ENCODE data around the gene WBP11.

Gene WBP11

DNA sequence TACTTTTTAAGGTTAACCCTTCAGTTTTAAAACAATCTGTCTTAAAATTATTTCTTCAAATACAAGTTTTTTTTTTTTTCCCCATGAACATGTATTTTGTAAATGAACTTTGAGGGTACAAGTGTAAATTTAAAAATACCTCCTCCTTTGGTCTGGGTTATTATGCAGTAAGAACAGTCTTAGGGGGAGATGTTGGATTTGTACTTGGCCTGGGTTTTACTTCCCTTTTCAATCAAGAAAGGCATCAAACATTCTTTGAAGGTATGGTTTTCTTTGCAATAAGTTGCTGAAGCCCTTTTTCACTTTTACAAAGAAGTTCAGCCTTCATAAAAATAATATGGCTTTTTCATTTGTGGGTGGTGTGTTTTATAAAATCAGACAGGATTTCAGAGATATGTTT lies 20.5 kb downstream of the WBP11 start:
- TF ChIP-seq, protein P1, sequence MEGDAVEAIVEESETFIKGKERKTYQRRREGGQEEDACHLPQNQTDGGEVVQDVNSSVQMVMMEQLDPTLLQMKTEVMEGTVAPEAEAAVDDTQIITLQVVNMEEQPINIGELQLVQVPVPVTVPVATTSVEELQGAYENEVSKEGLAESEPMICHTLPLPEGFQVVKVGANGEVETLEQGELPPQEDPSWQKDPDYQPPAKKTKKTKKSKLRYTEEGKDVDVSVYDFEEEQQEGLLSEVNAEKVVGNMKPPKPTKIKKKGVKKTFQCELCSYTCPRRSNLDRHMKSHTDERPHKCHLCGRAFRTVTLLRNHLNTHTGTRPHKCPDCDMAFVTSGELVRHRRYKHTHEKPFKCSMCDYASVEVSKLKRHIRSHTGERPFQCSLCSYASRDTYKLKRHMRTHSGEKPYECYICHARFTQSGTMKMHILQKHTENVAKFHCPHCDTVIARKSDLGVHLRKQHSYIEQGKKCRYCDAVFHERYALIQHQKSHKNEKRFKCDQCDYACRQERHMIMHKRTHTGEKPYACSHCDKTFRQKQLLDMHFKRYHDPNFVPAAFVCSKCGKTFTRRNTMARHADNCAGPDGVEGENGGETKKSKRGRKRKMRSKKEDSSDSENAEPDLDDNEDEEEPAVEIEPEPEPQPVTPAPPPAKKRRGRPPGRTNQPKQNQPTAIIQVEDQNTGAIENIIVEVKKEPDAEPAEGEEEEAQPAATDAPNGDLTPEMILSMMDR (IDR thresholded peaks at IDR 0.05; ENCODE audit: low read depth, low read length, missing control alignments) = no peak

DNA sequence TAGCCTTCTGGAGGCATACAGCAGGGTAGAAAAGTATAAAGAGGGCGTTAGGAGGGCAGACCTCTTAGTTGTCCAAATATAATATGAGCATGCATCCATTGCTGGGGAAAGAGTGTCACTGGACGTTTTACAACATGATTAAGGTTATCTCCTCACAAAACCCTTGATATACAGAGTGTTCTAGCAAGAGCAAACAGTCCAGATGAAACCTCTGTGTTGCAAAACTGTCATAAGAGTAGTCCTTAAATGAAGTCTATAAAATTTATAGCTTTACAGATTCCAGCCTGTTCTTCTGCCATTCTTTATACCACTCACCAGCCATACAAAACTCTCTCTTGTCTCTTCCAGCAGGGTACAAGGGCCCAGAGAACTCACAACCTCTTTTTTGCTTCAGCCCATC lies 21.7 kb downstream of the WBP11 start:
- H3K4me3 ChIP-seq (replicated peaks; ENCODE audit: low read depth, low read length) = no peak overlapping the region
- DNase-seq (ENCODE audit: extremely low read depth, low read depth) = no peak
- TF ChIP-seq, protein P1 (IDR thresholded peaks at IDR 0.05; ENCODE audit: low read depth, low read length, missing control alignments) = no peak

More for the DNA sequence above, 20.5 kb downstream of the WBP11 start:
- DNase-seq (ENCODE audit: extremely low read depth, low read depth) = no peak
- H3K4me3 ChIP-seq (replicated peaks; ENCODE audit: low read depth, low read length) = no peak overlapping the region

DNA sequence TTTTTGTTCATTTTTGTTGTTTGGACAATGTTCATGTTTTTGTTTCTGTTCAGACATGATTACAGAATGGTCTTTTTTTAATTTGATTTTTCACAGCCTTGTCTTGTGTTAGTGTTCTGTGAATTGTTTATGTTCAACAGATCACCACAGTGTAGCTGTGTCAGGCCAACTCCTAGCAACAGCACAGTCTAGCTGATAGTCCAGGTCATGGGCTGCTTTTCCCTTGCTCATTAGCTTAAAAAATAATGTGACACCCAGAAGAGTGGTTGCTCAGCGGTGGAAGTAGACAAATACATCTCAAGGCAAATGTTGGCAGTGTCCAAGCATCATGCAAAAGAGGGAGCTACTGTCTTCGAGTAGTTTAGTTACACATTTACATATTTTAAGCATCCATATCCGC lies 22.4 kb downstream of the WBP11 start:
- TF ChIP-seq, protein P1 (IDR thresholded peaks at IDR 0.05; ENCODE audit: low read depth, low read length, missing control alignments) = no peak
- no peak for DNase-seq (ENCODE audit: extremely low read depth, low read depth)
- no peak overlapping the region for H3K4me3 ChIP-seq (replicated peaks; ENCODE audit: low read depth, low read length)

DNA sequence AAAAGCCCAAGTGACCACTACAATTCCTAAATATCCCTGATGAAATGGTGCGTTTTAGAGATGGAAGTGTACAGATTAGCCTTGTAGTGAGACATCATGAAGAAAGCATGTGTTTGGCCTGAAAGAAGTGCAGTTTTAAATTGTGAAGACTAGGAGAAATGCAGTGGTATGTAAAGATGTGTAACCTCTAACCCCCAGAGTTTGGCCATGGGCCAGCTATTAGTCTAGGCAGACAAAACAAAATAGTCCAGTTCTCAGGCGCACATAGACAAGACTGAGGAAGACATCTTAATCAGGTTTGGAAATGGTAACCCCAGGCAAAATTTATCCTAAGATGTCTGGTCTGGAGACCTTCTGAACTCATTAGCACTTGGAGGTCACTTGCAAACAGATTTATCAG lies 23.4 kb downstream of the WBP11 start:
- no peak for DNase-seq (ENCODE audit: extremely low read depth, low read depth)
- TF ChIP-seq, protein P1 (IDR thresholded peaks at IDR 0.05; ENCODE audit: low read depth, low read length, missing control alignments) = no peak
- no peak overlapping the region for H3K4me3 ChIP-seq (replicated peaks; ENCODE audit: low read depth, low read length)

DNA sequence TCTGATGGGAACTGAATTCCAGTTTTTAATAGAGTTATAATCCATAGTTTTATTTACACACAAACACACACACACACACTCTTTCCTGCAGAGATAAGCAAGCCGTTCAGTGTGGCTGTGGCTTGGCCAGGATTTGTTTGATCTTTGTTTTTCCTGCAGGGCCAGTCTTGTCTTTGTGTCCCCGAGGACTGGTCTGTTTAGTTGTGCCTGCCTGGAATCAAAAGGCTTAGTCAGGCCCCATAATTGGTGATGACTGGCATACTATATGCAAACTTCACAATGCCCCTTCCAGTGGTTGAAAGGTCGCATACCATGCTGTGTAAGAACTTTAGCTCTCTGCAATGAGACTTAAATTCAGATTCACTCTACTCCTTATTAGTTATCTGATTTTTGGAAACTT lies 26.0 kb downstream of the WBP11 start:
- TF ChIP-seq, protein P1 (IDR thresholded peaks at IDR 0.05; ENCODE audit: low read depth, low read length, missing control alignments) = no peak
- no peak for DNase-seq (ENCODE audit: extremely low read depth, low read depth)
- no peak overlapping the region for H3K4me3 ChIP-seq (replicated peaks; ENCODE audit: low read depth, low read length)

DNA sequence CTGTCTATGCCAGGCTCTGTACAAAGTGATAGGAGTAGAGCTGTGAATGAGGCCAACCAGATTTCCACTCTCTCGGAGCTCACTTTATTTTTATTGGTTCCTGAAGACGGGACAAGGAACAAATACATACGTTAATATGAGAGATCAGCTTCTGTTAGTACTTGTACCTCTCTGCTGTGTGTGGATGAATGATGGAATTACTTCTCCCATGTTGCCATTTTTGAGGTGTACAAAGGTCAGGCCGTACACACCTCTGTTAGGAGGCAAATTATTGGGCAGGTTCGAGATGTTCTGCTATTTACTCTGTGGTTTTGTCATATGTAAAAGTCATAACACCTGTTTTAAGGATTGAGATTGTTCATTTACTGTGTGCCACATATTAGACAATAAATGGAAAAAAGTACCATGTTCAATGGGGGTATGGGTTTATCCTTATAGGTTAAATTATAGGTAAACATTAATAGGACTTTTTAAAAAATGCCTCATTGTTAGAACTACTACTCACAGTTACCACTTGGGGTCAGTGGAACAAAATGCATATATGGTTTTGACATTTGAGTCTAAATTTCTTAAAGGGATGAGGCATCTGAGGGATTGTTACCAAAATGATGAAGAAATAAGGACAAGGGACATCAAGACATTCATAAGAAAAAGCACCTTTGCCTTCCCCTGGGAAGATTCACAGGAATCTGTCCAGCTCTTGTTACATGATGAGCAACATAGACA lies 26.9 kb downstream of the WBP11 start:
- H3K4me3 ChIP-seq (replicated peaks; ENCODE audit: low read depth, low read length) = peak overlapping the region; percentile 73
- TF ChIP-seq, protein P1 (IDR thresholded peaks at IDR 0.05; ENCODE audit: low read depth, low read length, missing control alignments) = no peak
- DNase-seq (ENCODE audit: extremely low read depth, low read depth) = no peak

DNA sequence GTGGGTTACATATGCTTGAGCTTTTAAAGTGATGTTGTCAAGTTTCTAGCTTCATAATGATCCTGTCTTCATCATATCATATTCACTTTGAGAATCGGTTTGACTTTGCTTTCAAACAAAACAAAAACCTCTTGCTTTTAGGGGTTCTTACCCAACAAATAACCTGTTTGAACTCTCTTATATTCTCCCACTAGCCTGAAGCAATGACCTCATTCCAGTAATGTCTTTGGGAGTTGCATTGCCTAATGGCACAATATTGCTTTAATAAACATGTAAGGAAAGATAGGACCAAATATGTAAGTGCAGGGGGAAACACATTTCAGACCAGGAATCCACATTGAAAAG lies 27.7 kb downstream of the WBP11 start:
- peak overlapping the region; percentile 73 for H3K4me3 ChIP-seq (replicated peaks; ENCODE audit: low read depth, low read length)
- TF ChIP-seq, protein P1 (IDR thresholded peaks at IDR 0.05; ENCODE audit: low read depth, low read length, missing control alignments) = no peak
- DNase-seq (ENCODE audit: extremely low read depth, low read depth) = no peak

All from HFF-Myc (cell line).